IMR-90 (cell line): Measurements from ENCODE around the gene PPAT. TPM values are rescaled to one million over a fixed set of nuclear protein-coding genes. Genes with fewer than 3 reads are reported as not detected.

Experiments
- ATAC-seq: fragments of 200-7000 bp; cut with Tn5 transposase; 2 replicates; pipeline ENCODE4 v1.9.1; 2020; ENCODE audit warnings: low read depth, mild to moderate bottlenecking, moderate library complexity
- BruUV-seq: library from RNA; stranded (reverse); fragments of 400-500 nt; replicated peaks from 2 replicates; lab custom pipeline; 2021; lab: Mats Ljungman, UMichigan
- CTCF ChIA-PET: fragments of 300-600 bp; formaldehyde crosslinking; extraction: SDS; loops from one replicate; lab custom pipeline; 2021; ENCODE audit warnings: antibody characterized with exemption; lab: Yijun Ruan, JAX
- POLR2A ChIA-PET: fragments of 300-600 bp; sonication (Branson Sonifier 250); formaldehyde crosslinking; loops from one replicate; lab custom pipeline; 2022; ENCODE audit warnings: antibody characterized with exemption; ENCODE audit not compliant: unreplicated experiment; lab: Charles Lee
- DNase-seq: peaks from one replicate; pipeline ENCODE4 v3.0.0; 2013
- H2AFZ ChIP-seq: replicated peaks from 2 replicates; pipeline ENCODE3; 2013; ENCODE audit warnings: low read length, mild to moderate bottlenecking; ENCODE audit not compliant: poor library complexity
- H2AK5ac ChIP-seq: 2 replicates; pipeline ENCODE4 v1.6.1; 2013; ENCODE audit warnings: low read depth, low read length, inconsistent platforms
- H2AK9ac ChIP-seq: replicated peaks from 2 replicates; pipeline ENCODE3; 2013; ENCODE audit warnings: mild to moderate bottlenecking, low read depth, low read length, moderate library complexity; ENCODE audit not compliant: poor library complexity
- H2BK120ac ChIP-seq: 2 replicates; pipeline ENCODE4 v1.6.1; 2013; ENCODE audit warnings: low read depth, low read length, inconsistent platforms
- H2BK15ac ChIP-seq: 3 replicates; pipeline ENCODE4 v1.6.1; 2013; ENCODE audit warnings: low read depth, low read length, inconsistent platforms
- H2BK20ac ChIP-seq: 2 replicates; pipeline ENCODE4 v1.6.1; 2013; ENCODE audit warnings: low read depth, mild to moderate bottlenecking, inconsistent platforms, low read length, moderate library complexity
- H2BK5ac ChIP-seq: 2 replicates; pipeline ENCODE4 v1.6.1; 2013; ENCODE audit warnings: mild to moderate bottlenecking, low read depth, low read length, inconsistent platforms; ENCODE audit not compliant: poor library complexity, severe bottlenecking
- H3K14ac ChIP-seq: replicated peaks from 2 replicates; pipeline ENCODE4 v1.6.1; 2013; ENCODE audit warnings: low read depth, low read length, inconsistent platforms
- H3K18ac ChIP-seq: 2 replicates; pipeline ENCODE4 v1.6.1; 2013; ENCODE audit warnings: low read depth, low read length, control low read depth
- H3K23ac ChIP-seq: 2 replicates; pipeline ENCODE4 v1.6.1; 2013; ENCODE audit warnings: low read depth, low read length, inconsistent platforms
- H3K27ac ChIP-seq: 2 replicates; pipeline ENCODE4 v1.5.1; 2013; ENCODE audit warnings: mild to moderate bottlenecking, control low read depth, low read length; ENCODE audit not compliant: insufficient read depth
- H3K27me3 ChIP-seq: 2 replicates; pipeline ENCODE4 v1.6.1; 2013; ENCODE audit warnings: low read length; ENCODE audit not compliant: control insufficient read depth, insufficient read depth
- H3K36me3 ChIP-seq: 2 replicates; pipeline ENCODE4 v1.6.1; 2013; ENCODE audit warnings: low read length, mixed read lengths; ENCODE audit not compliant: control insufficient read depth, insufficient read depth
- H3K4ac ChIP-seq: 2 replicates; pipeline ENCODE4 v1.6.1; 2013; ENCODE audit warnings: low read depth, low read length, inconsistent platforms
- H3K4me1 ChIP-seq: 2 replicates; pipeline ENCODE4 v1.6.1; 2013; ENCODE audit warnings: low read length, mixed read lengths; ENCODE audit not compliant: control insufficient read depth, insufficient read depth
- H3K4me2 ChIP-seq: 2 replicates; pipeline ENCODE4 v1.6.1; 2013; ENCODE audit warnings: low read depth, mild to moderate bottlenecking, control low read depth, low read length, moderate library complexity
- H3K4me3 ChIP-seq: 2 replicates; pipeline ENCODE4 v1.5.1; 2013; ENCODE audit warnings: low read depth, mild to moderate bottlenecking, control low read depth, low read length, moderate library complexity; ENCODE audit not compliant: insufficient read depth
- H3K56ac ChIP-seq: 2 replicates; pipeline ENCODE4 v1.6.1; 2013; ENCODE audit warnings: low read length, inconsistent platforms; ENCODE audit not compliant: insufficient read depth; ENCODE audit errors: extremely low read depth
- H3K79me1 ChIP-seq, 2 experiments: 2 replicates each; pipeline ENCODE4 v1.6.1; 2013; ENCODE audit warnings: low read length in 2 of 2, inconsistent platforms in 1 of 2, low read depth in 1 of 2
- H3K9ac ChIP-seq: 2 replicates; pipeline ENCODE4 v1.6.1; 2013; ENCODE audit warnings: low read depth, low read length, control low read depth
- H3K9me1 ChIP-seq: 2 replicates; pipeline ENCODE4 v1.6.1; 2013; ENCODE audit warnings: low read length, inconsistent platforms; ENCODE audit not compliant: insufficient read depth
- H3K9me3 ChIP-seq: 2 replicates; pipeline ENCODE4 v1.6.1; 2013; ENCODE audit warnings: low read length; ENCODE audit not compliant: control insufficient read depth, insufficient read depth
- H4K20me1 ChIP-seq: 2 replicates; pipeline ENCODE4 v1.6.1; 2013; ENCODE audit warnings: low read length, inconsistent platforms; ENCODE audit not compliant: insufficient read depth
- H4K5ac ChIP-seq: 2 replicates; pipeline ENCODE4 v1.6.1; 2013; ENCODE audit warnings: mild to moderate bottlenecking, low read depth, low read length, control low read depth
- H4K8ac ChIP-seq, 2 experiments: 2 replicates each; pipeline ENCODE4 v1.6.1; 2013; ENCODE audit warnings: low read depth in 2 of 2, low read length in 2 of 2, control low read depth in 1 of 2, inconsistent platforms in 1 of 2
- H4K91ac ChIP-seq: 2 replicates; pipeline ENCODE4 v1.6.1; 2013; ENCODE audit warnings: low read depth, low read length, inconsistent platforms; ENCODE audit not compliant: insufficient read depth
- POLR2A ChIP-seq: IDR thresholded peaks from 2 replicates; pipeline ENCODE4 v1.6.1; 2012; ENCODE audit warnings: mild to moderate bottlenecking, low read depth, low read length
- RAD21 ChIP-seq: IDR thresholded peaks from 2 replicates; pipeline ENCODE4 v1.6.1; 2012; ENCODE audit warnings: low read length, improper control_type of control experiment
- SMC3 ChIP-seq: fragments of 150-350 bp; IDR thresholded peaks from 2 replicates; pipeline ENCODE4 v1.6.1; 2016; ENCODE audit warnings: low read depth, mild to moderate bottlenecking, antibody characterized with exemption, low read length, moderate library complexity
- USF2 ChIP-seq: fragments of 150-350 bp; IDR thresholded peaks from 2 replicates; pipeline ENCODE4 v1.6.1; 2017; ENCODE audit warnings: mild to moderate bottlenecking, antibody characterized with exemption, low read length, low read depth
- WGBS, 2 experiments: methylation state at CpG; one replicate each; pipeline versions ENCODE4 v1.1.5 to v1.1.7; 2013; ENCODE audit warnings: missing lambda C conversion rate in 2 of 2; ENCODE audit not compliant: insufficient read length in 1 of 2; ENCODE audit errors: extremely low coverage in 2 of 2; 5-methylcytosine and 5-hydroxymethylcytosine counted together
- dilution Hi-C: fragments of 300-500 bp; cut with HindIII; formaldehyde crosslinking; loops from one replicate; pipeline ENCODE4 v1.14.3; 2018; ENCODE audit warnings: low sequenced_read_pairs; ENCODE audit not compliant: unreplicated experiment
- in situ Hi-C: fragments of 300-500 bp; cut with MboI; formaldehyde crosslinking; loops from 3 replicates; pipeline ENCODE4 v1.14.3; 2019; ENCODE audit warnings: low sequenced_read_pairs, inconsistent platforms, mixed read lengths
- intact Hi-C: fragments of 100-400 bp; cut with micrococcal nuclease; formaldehyde crosslinking; loops from 2 replicates; pipeline ENCODE4 v1.10.0; 2022
- polyA plus RNA-seq, 3 experiments: library from polyadenylated mRNA; depleted of rRNA; stranded (reverse); fragments of >200 nt; gene quantifications; 2 replicates each; pipeline ENCODE4 v1.2.3, GENCODE V29; 2012; ENCODE audit warnings: low replicate concordance in 1 of 3
- total RNA-seq: library from RNA; depleted of rRNA; stranded (reverse); fragments of >200 nt; gene quantifications from 2 replicates; pipeline ENCODE4 v1.2.3, GENCODE V29; 2012

The PPAT gene
- total and polyA plus RNA-seq, 2 of the 4 experiments (the other 2 are of a cell fraction) = 7.0 to 21.1 TPM

- CTCF ChIA-PET = no interaction called here
- peak overlapping the region; percentile 99 for H3K27ac ChIP-seq
- ATAC-seq (no peak), DNase-seq (no peak)
- H3K4me3 ChIP-seq = peak overlapping the region; percentile 98
- peak overlapping the region; percentile 84 for H2AFZ ChIP-seq
- 0% methylated on average over 2 of the region's 8 CpGs; no CpG with 5 or more reads in 1 of the 2 experiments for WGBS, 2 experiments
- peak overlapping the region; percentile 66 for H2AK9ac ChIP-seq
- peak overlapping the region; percentile 55 for H2AK5ac ChIP-seq
- H3K14ac ChIP-seq = peak overlapping the region; percentile 79
- peak overlapping the region; percentile 19 for H3K18ac ChIP-seq
- H2BK5ac ChIP-seq = peak overlapping the region; percentile 95
- H3K4me2 ChIP-seq = peak overlapping the region; percentile 87
- H3K79me1 ChIP-seq = peaks cover 30 to 50% of the 10 kb centered on the region in 2 experiments; a peak in 3 of 4 replicates
- peaks cover 9% of the 10 kb centered on the region; the same call in 1 of the 2 replicates for H4K20me1 ChIP-seq
- peaks cover 9% of the 10 kb centered on the region for H3K36me3 ChIP-seq
- H4K5ac ChIP-seq = peak overlapping the region; percentile 99
- TF ChIP-seq RAD21 (no peak), SMC3 (no peak), USF2 (no peak), POLR2A (peak; percentile 5)
- peaks cover 10% of the 10 kb centered on the region; the same call in 1 of the 2 replicates for H3K9me1 ChIP-seq
- in situ Hi-C loops (no loop called here), dilution Hi-C loops (no loop called here), intact Hi-C loops (loop anchor here (2.0 kb wide), 1 partner anchor 30 kb away; the partner anchor contains the start of gene PAICS)
- H2BK20ac ChIP-seq = no peak overlapping the region
- H3K27me3 ChIP-seq = no peaks in the 10 kb centered on the region
- H4K8ac ChIP-seq = peak overlapping the region; percentile 95 to 96
- peak overlapping the region; percentile 94; the same call in 1 of the 2 replicates for H3K23ac ChIP-seq
- peak overlapping the region; percentile 16; the same call in 2 of the 3 replicates for H2BK15ac ChIP-seq
- H3K56ac ChIP-seq = peak overlapping the region; percentile 91
- H4K91ac ChIP-seq = peak overlapping the region; percentile 76
- POLR2A ChIA-PET = interaction anchor here (1.5 kb wide), 1 partner anchor 31 kb away, joined by 6 read pairs; the partner anchor contains the start of genes PAICS and PPAT
- TSS peak; percentile 59 for BruUV-seq
- no peaks in the 10 kb centered on the region for H3K9me3 ChIP-seq
- peak overlapping the region; percentile 21; the same call in 1 of the 2 replicates for H2BK120ac ChIP-seq
- H3K4ac ChIP-seq = peak overlapping the region; percentile 86
- H3K4me1 ChIP-seq = peaks cover 6% of the 10 kb centered on the region
- peak overlapping the region; percentile 100 for H3K9ac ChIP-seq
Measured at GRCh38 chr4:56466910-56467283, 31.5 kb upstream of the PPAT start.
